T-cell (primary cell): ENCODE results near the gene MMP20. TPM values are rescaled to one million over a fixed set of nuclear protein-coding genes. Genes with fewer than 3 reads are reported as not detected.
A peak's percentile ranks its signal among the peaks of the same experiment; 100 is the strongest.

ENCODE experiments used
- ATAC-seq, 4 experiments: fragments of 200-7000 bp in 3 of 4; fragments of 150-1000 bp in 1 of 4; cut with Tn5 transposase; replicated peaks in 1 of 4; 1 replicate in 3 of 4; 2 replicates in 1 of 4; pipeline ENCODE4 v1.10.0; 2021; ENCODE audit warnings: moderate library complexity in 3 of 4, mild to moderate bottlenecking in 2 of 4, moderate number of reproducible peaks in 1 of 4
- CTCF ChIA-PET, 2 donors: fragments of 300-600 bp; sonication (Branson Sonifier 250); formaldehyde crosslinking; loops; one replicate each; lab custom pipeline; 2022; ENCODE audit warnings: antibody characterized with exemption in 2 of 2; lab: Charles Lee
- POLR2A ChIA-PET, 2 donors: fragments of 300-600 bp; sonication (Branson Sonifier 250); formaldehyde crosslinking; loops; one replicate each; lab custom pipeline; 2022; ENCODE audit warnings: antibody characterized with exemption in 2 of 2; lab: Charles Lee
- DNase-seq, 35 experiments: peaks; one replicate each; pipeline versions ENCODE4 v3.0.0 to v3.0.0-alpha.2; 2013 to 2023
- H3K27ac ChIP-seq: one replicate; pipeline ENCODE4 v1.5.1; 2013; ENCODE audit warnings: low read length
- H3K27me3 ChIP-seq, 2 experiments: replicated peaks in 1 of 2; 1 replicate in 1 of 2; 2 replicates in 1 of 2; pipeline versions ENCODE4 v1.6.1 to v1.7.0; 2013; ENCODE audit warnings: low read length in 1 of 2, mixed read lengths in 1 of 2; ENCODE audit not compliant: control insufficient read depth in 2 of 2, insufficient read depth in 2 of 2; ENCODE audit errors: extremely low read depth in 1 of 2
- H3K36me3 ChIP-seq, 2 donors: 1 replicate in 1 of 2; 2 replicates in 1 of 2; pipeline versions ENCODE4 v1.6.1 to v1.7.0; 2013; ENCODE audit warnings: low read length in 1 of 2; ENCODE audit not compliant: control insufficient read depth in 2 of 2, insufficient read depth in 1 of 2; ENCODE audit errors: extremely low read depth in 1 of 2
- H3K4me1 ChIP-seq, 2 experiments: 1 replicate in 1 of 2; 2 replicates in 1 of 2; pipeline versions ENCODE4 v1.6.1 to v1.7.0; 2013; ENCODE audit warnings: low read length in 2 of 2, mixed read lengths in 1 of 2; ENCODE audit not compliant: insufficient read depth in 2 of 2, control insufficient read depth in 1 of 2; ENCODE audit errors: extremely low read depth in 1 of 2
- H3K4me3 ChIP-seq, 2 donors: 1 replicate in 1 of 2; 2 replicates in 1 of 2; pipeline versions ENCODE4 v1.5.1 to v1.7.0; 2013; ENCODE audit warnings: mild to moderate bottlenecking in 2 of 2, low read length in 1 of 2, moderate library complexity in 1 of 2; ENCODE audit not compliant: control insufficient read depth in 1 of 2; ENCODE audit errors: extremely low read depth in 1 of 2
- H3K9me3 ChIP-seq: 2 replicates; pipeline ENCODE4 v1.7.0; 2013
- H3K27ac Mint-ChIP-seq, 2 donors: one replicate each; pipeline ENCODE4 v1.8.0; 2020 to 2021; ENCODE audit warnings: mild to moderate bottlenecking in 2 of 2, mixed read lengths in 2 of 2
- H3K27me3 Mint-ChIP-seq, 2 donors: one replicate each; pipeline ENCODE4 v1.8.0; 2021 to 2022; ENCODE audit warnings: mixed read lengths in 2 of 2
- H3K36me3 Mint-ChIP-seq: one replicate; pipeline ENCODE4 v1.8.0; 2021; ENCODE audit warnings: mixed read lengths
- H3K4me1 Mint-ChIP-seq, 3 donors: one replicate each; pipeline ENCODE4 v1.8.0; 2020 to 2022; ENCODE audit warnings: mixed read lengths in 3 of 3, mild to moderate bottlenecking in 1 of 3
- H3K4me3 Mint-ChIP-seq, 3 donors: one replicate each; pipeline ENCODE4 v1.8.0; 2020 to 2022; ENCODE audit warnings: mild to moderate bottlenecking in 3 of 3, mixed read lengths in 3 of 3, moderate library complexity in 3 of 3
- H3K9me3 Mint-ChIP-seq, 3 donors: one replicate each; pipeline ENCODE4 v1.8.0; 2020 to 2022; ENCODE audit warnings: mixed read lengths in 3 of 3
- WGBS: methylation state at CpG from one replicate; pipeline ENCODE4 v1.1.5; 2013; ENCODE audit warnings: missing lambda C conversion rate; ENCODE audit not compliant: insufficient coverage; 5-methylcytosine and 5-hydroxymethylcytosine counted together
- total RNA-seq, 35 experiments: library from RNA in 6 of 35; stranded (reverse) in 6 of 35; fragments of 120-200 nt in 1 of 35; gene quantifications; one replicate each; pipeline versions ENCODE4 v1.2.1 to v1.2.4 and lab custom pipeline; 2013 to 2026

MMP20 gene
- total RNA-seq, 5 donors from 2014 or later (not counting 1 experiment from before 2014, with no cell fraction given) = not detected

- H3K4me1 ChIP-seq = no peaks in the 10 kb centered on the region
- DNase-seq (no peak), ATAC-seq (no peak)
- Mint-ChIP-seq H3K27ac (no peak overlapping the region), H3K27me3 (no peaks in the 10 kb centered on the region), H3K4me1 (no peaks in the 10 kb centered on the region), H3K36me3 (no peaks in the 10 kb centered on the region), H3K9me3 (no peaks in the 10 kb centered on the region), H3K4me3 (no peak overlapping the region)
- H3K27me3 ChIP-seq = no peaks in the 10 kb centered on the region
- H3K9me3 ChIP-seq = no peaks in the 10 kb centered on the region
- 100% methylated on average over 2 of the region's 8 CpGs for WGBS
- H3K27ac ChIP-seq = no peak overlapping the region
- ChIA-PET CTCF (interaction anchor here in 1 of 2 donors (0.5 kb wide), 1 partner anchor 122 kb away, joined by 3 read pairs; no protein-coding TSS in a partner anchor), POLR2A (no interaction called here)
- no peak overlapping the region for H3K4me3 ChIP-seq
- no peaks in the 10 kb centered on the region for H3K36me3 ChIP-seq
Measured at GRCh38 chr11:102552447-102553194, 72.5 kb downstream of the MMP20 start.

- H3K4me1 ChIP-seq = no peaks in the 10 kb centered on the region
- ATAC-seq (no peak), DNase-seq (no peak)
- H3K36me3 Mint-ChIP-seq = no peaks in the 10 kb centered on the region
- CTCF ChIA-PET = interaction anchor here in 1 of 2 donors (0.5 kb wide), 1 partner anchor 121 kb away, joined by 3 read pairs; no protein-coding TSS in a partner anchor
- 86% methylated on average over 1 of the region's 2 CpGs for whole genome bisulfite sequencing
- no peaks in the 10 kb centered on the region for H3K36me3 ChIP-seq
- H3K9me3 Mint-ChIP-seq = no peaks in the 10 kb centered on the region
- no peaks in the 10 kb centered on the region for H3K27me3 ChIP-seq
- H3K27me3 Mint-ChIP-seq = no peaks in the 10 kb centered on the region
- H3K9me3 ChIP-seq = no peaks in the 10 kb centered on the region
- POLR2A ChIA-PET = no interaction called here
- no peak overlapping the region for H3K4me3 ChIP-seq
- no peak overlapping the region for H3K27ac Mint-ChIP-seq
- H3K4me3 Mint-ChIP-seq = no peak overlapping the region
- peaks cover 0 to 2% (median 0%) of the 10 kb centered on the region in 3 donors for H3K4me1 Mint-ChIP-seq
- H3K27ac ChIP-seq = no peak overlapping the region
Measured at GRCh38 chr11:102552020-102552419, 73.1 kb downstream of the MMP20 start.

- Mint-ChIP-seq H3K27me3 (no peaks in the 10 kb centered on the region), H3K36me3 (no peaks in the 10 kb centered on the region), H3K27ac (no peak overlapping the region), H3K4me3 (no peak overlapping the region), H3K4me1 (peaks cover 0 to 7% (median 0%) of the 10 kb centered on the region in 3 donors), H3K9me3 (no peaks in the 10 kb centered on the region)
- 80% methylated on average over 3 of the region's 6 CpGs for WGBS
- DNase-seq (no peak), ATAC-seq (no peak)
- Histone ChIP-seq H3K4me3 (no peak overlapping the region), H3K4me1 (no peaks in the 10 kb centered on the region), H3K9me3 (no peaks in the 10 kb centered on the region), H3K27ac (no peak overlapping the region), H3K27me3 (no peaks in the 10 kb centered on the region), H3K36me3 (no peaks in the 10 kb centered on the region)
- ChIA-PET CTCF (interaction anchor here in 1 of 2 donors (0.6 to 1.0 kb wide), 2 partner anchors 9 to 115 kb away, joined by 3 read pairs; no protein-coding TSS in a partner anchor), POLR2A (interaction anchor here in 1 of 2 donors (0.6 kb wide), 1 partner anchor 287 kb away, joined by 3 read pairs; no protein-coding TSS in a partner anchor)
Measured at GRCh38 chr11:102551169-102551781, 73.9 kb downstream of the MMP20 start.

GRCh38 chr11:102546923-102547471 lies 78.1 kb downstream of the MMP20 start:
- ChIA-PET POLR2A (interaction anchor here in 1 of 2 donors (1.0 kb wide), 1 partner anchor 30 kb away, joined by 3 read pairs; no protein-coding TSS in a partner anchor), CTCF (no interaction called here)
- no peaks in the 10 kb centered on the region for H3K36me3 ChIP-seq
- peaks cover 0 to 15% (median 0%) of the 10 kb centered on the region in 3 donors for H3K4me1 Mint-ChIP-seq
- WGBS = no CpG with 5 or more reads among the region's 3 CpGs
- H3K27ac Mint-ChIP-seq = no peak overlapping the region
- no peaks in the 10 kb centered on the region for H3K27me3 Mint-ChIP-seq
- no peak for ATAC-seq
- H3K9me3 Mint-ChIP-seq = peaks cover 0 to 7% (median 0%) of the 10 kb centered on the region in 3 donors
- peak in 10 of 35 experiments; percentile 3 to 40 (median 10) for DNase-seq
- H3K27ac ChIP-seq = no peak overlapping the region
- no peak overlapping the region for H3K4me3 Mint-ChIP-seq
- no peak overlapping the region for H3K4me3 ChIP-seq
- no peaks in the 10 kb centered on the region for H3K27me3 ChIP-seq
- no peaks in the 10 kb centered on the region for H3K9me3 ChIP-seq
- no peaks in the 10 kb centered on the region for H3K4me1 ChIP-seq
- no peaks in the 10 kb centered on the region for H3K36me3 Mint-ChIP-seq

- peaks cover 0 to 7% (median 0%) of the 10 kb centered on the region in 3 donors for H3K9me3 Mint-ChIP-seq
- no peaks in the 10 kb centered on the region for H3K36me3 ChIP-seq
- H3K27me3 Mint-ChIP-seq = no peaks in the 10 kb centered on the region
- no peak for ATAC-seq
- POLR2A ChIA-PET = interaction anchor here (0.6 to 1.0 kb wide), 2 partner anchors 19 to 30 kb away, joined by 3 to 4 read pairs; no protein-coding TSS in a partner anchor
- DNase-seq = peak in 1 of 35 experiments; percentile 6
- no peak overlapping the region for H3K27ac Mint-ChIP-seq
- no peak overlapping the region for H3K4me3 Mint-ChIP-seq
- H3K9me3 ChIP-seq = no peaks in the 10 kb centered on the region
- H3K36me3 Mint-ChIP-seq = no peaks in the 10 kb centered on the region
- CTCF ChIA-PET = no interaction called here
- WGBS = no CpG with 5 or more reads among the region's 4 CpGs
- H3K4me3 ChIP-seq = no peak overlapping the region
- no peaks in the 10 kb centered on the region for H3K27me3 ChIP-seq
- H3K27ac ChIP-seq = no peak overlapping the region
- H3K4me1 ChIP-seq = no peaks in the 10 kb centered on the region
- peaks cover 0 to 15% (median 0%) of the 10 kb centered on the region in 3 donors for H3K4me1 Mint-ChIP-seq
Measured at GRCh38 chr11:102546427-102546826, 78.7 kb downstream of the MMP20 start.

GRCh38 chr11:102545701-102546100 lies 79.4 kb downstream of the MMP20 start:
- no peaks in the 10 kb centered on the region for H3K27me3 Mint-ChIP-seq

More at GRCh38 chr11:102545701-102546100, 79.4 kb downstream of the MMP20 start:
- Histone ChIP-seq H3K4me3 (no peak overlapping the region), H3K27ac (no peak overlapping the region), H3K27me3 (no peaks in the 10 kb centered on the region), H3K36me3 (no peaks in the 10 kb centered on the region), H3K4me1 (no peaks in the 10 kb centered on the region), H3K9me3 (no peaks in the 10 kb centered on the region)
- H3K27ac Mint-ChIP-seq = no peak overlapping the region
- no peaks in the 10 kb centered on the region for H3K36me3 Mint-ChIP-seq
- ATAC-seq = no peak
- H3K9me3 Mint-ChIP-seq = peaks cover 0 to 7% (median 0%) of the 10 kb centered on the region in 3 donors
- WGBS = 100% methylated on average over 1 of the region's 4 CpGs
- H3K4me3 Mint-ChIP-seq = no peak overlapping the region
- DNase-seq = no peak
- POLR2A ChIA-PET = no interaction called here
- peaks cover 0 to 15% (median 0%) of the 10 kb centered on the region in 3 donors for H3K4me1 Mint-ChIP-seq
- CTCF ChIA-PET = interaction anchor here in 1 of 2 donors (0.9 kb wide), 1 partner anchor 14 kb away, joined by 4 read pairs; no protein-coding TSS in a partner anchor
